ENCODE measurements around the gene PHRF1.

The PHRF1 gene

GRCh38 chr11:603154-603553, 26.9 kb downstream of the PHRF1 start:
- no peak for DNase-seq

- DNase-seq: no peak
These were observed 29.2 kb downstream of the PHRF1 start for GRCh38 chr11:605286-606129.

GRCh38 chr11:606245-606644, 30.0 kb downstream of the PHRF1 start:
- DNase-seq: no peak

GRCh38 chr11:607020-607780, 30.9 kb downstream of the PHRF1 start:
- no peak for DNase-seq

GRCh38 chr11:607971-608659, 31.8 kb downstream of the PHRF1 start:
- DNase-seq: no peak

GRCh38 chr11:608791-609251, 32.6 kb downstream of the PHRF1 start:
- DNase-seq: no peak

GRCh38 chr11:609341-609811, 33.1 kb downstream of the PHRF1 start:
- no peak for DNase-seq

GRCh38 chr11:610146-610801, 34.0 kb downstream of the PHRF1 start:
- no peak for DNase-seq

- no peak for DNase-seq
These were observed 35.0 kb downstream of the PHRF1 start for GRCh38 chr11:611001-611996.

- DNase-seq: no peak
These were observed 36.1 kb downstream of the PHRF1 start for GRCh38 chr11:612201-612960.

- no peak for DNase-seq
These were observed 36.7 kb downstream of the PHRF1 start for GRCh38 chr11:612961-613300.

- DNase-seq: no peak
These were observed 37.2 kb downstream of the PHRF1 start for GRCh38 chr11:613369-613968.

- DNase-seq: no peak
These were observed 37.9 kb downstream of the PHRF1 start for GRCh38 chr11:614021-614622.

- no peak for DNase-seq
These were observed 38.6 kb downstream of the PHRF1 start for GRCh38 chr11:614623-615503.

GRCh38 chr11:615504-616319, 39.4 kb downstream of the PHRF1 start, which contains the start of gene IRF7:
TSS of gene IRF7 (minus strand) at chr11:615950. CDS start at chr11:615364, 586 bp downstream.
- no peak for DNase-seq

- no peak for DNase-seq
These were observed 40.3 kb downstream of the PHRF1 start for GRCh38 chr11:616320-617198.
